HG03558 (cell line): ENCODE results near the gene TAS1R2.

ENCODE experiments used
- ATAC-seq: cut with Tn5 transposase; IDR thresholded peaks from one replicate; pipeline ENCODE4 v1.9.1; 2021; ENCODE audit warnings: moderate number of reproducible peaks; ENCODE audit not compliant: unreplicated experiment; ENCODE audit errors: extremely low read depth

Gene TAS1R2

GRCh38 chr1:18830596-18830995 is 28.9 kb downstream of the TAS1R2 start:
- ATAC-seq: no peak

- no peak for ATAC-seq
Observed at GRCh38 chr1:18829671-18830070, 29.8 kb downstream of the TAS1R2 start.

GRCh38 chr1:18828224-18828623 is 31.2 kb downstream of the TAS1R2 start:
- ATAC-seq: no peak

GRCh38 chr1:18823438-18823837 is 36.0 kb downstream of the TAS1R2 start:
- no peak for ATAC-seq

GRCh38 chr1:18820791-18821641 is 38.4 kb downstream of the TAS1R2 start:
- no peak for ATAC-seq

- no peak for ATAC-seq
Observed at GRCh38 chr1:18819986-18820790, 39.3 kb downstream of the TAS1R2 start.

- ATAC-seq: no peak
Observed at GRCh38 chr1:18819203-18819602, 40.3 kb downstream of the TAS1R2 start.

- ATAC-seq: no peak
Observed at GRCh38 chr1:18817795-18818435, 41.5 kb downstream of the TAS1R2 start.

- ATAC-seq: no peak
Observed at GRCh38 chr1:18817316-18817715, 42.1 kb downstream of the TAS1R2 start.

- no peak for ATAC-seq
Observed at GRCh38 chr1:18816808-18817207, 42.7 kb downstream of the TAS1R2 start.

- ATAC-seq: no peak
Observed at GRCh38 chr1:18814874-18815531, 44.5 kb downstream of the TAS1R2 start.

- no peak for ATAC-seq
Observed at GRCh38 chr1:18814425-18814824, 45.0 kb downstream of the TAS1R2 start.

- no peak for ATAC-seq
Observed at GRCh38 chr1:18812453-18812939, 47.0 kb downstream of the TAS1R2 start.

GRCh38 chr1:18811733-18812452 is 47.6 kb downstream of the TAS1R2 start:
- no peak for ATAC-seq

GRCh38 chr1:18809953-18810899 is 49.2 kb downstream of the TAS1R2 start:
- no peak for ATAC-seq

GRCh38 chr1:18808550-18808949 is 50.9 kb downstream of the TAS1R2 start:
- ATAC-seq: no peak

- ATAC-seq: no peak
Observed at GRCh38 chr1:18807334-18808063, 52.0 kb downstream of the TAS1R2 start.
